Sigmoid colon (tissue), 4 donors: ENCODE data around the gene SLC17A7.

Experiments used
- EP300 ChIP-seq, 4 donors: sonication (generic); formaldehyde crosslinking; IDR thresholded peaks; one replicate each; pipeline ENCODE4 v1.6.1; 2017; ENCODE audit warnings: antibody characterized with exemption in 4 of 4
- POLR2A ChIP-seq, 2 donors: fragments of 450-650 bp; IDR thresholded peaks; one replicate each; pipeline ENCODE4 v1.6.1; 2016; ENCODE audit warnings: antibody characterized with exemption in 2 of 2, mild to moderate bottlenecking in 2 of 2, moderate library complexity in 2 of 2

- no peak for TF ChIP-seq EP300 (IDR thresholded peaks at IDR 0.05)
- no peak for TF ChIP-seq POLR2A (IDR thresholded peaks at IDR 0.05)
Observed at GRCh38 chr19:49436381-49437017, 4.8 kb downstream of the SLC17A7 start.
